Astrocyte of the cerebellum (primary cell): ENCODE measurements around the gene GPATCH4.

Experiments used
- DNase-seq: peaks from one replicate; pipeline ENCODE4 v3.0.0-alpha.2; 2011; ENCODE audit warnings: low read depth
- H3K4me3 ChIP-seq: 2 replicates; pipeline ENCODE4 v1.5.1; 2011; ENCODE audit warnings: mild to moderate bottlenecking, low read depth, low read length, moderate library complexity
- CTCF ChIP-seq: IDR thresholded peaks from 2 replicates; pipeline ENCODE4 v1.5.1; 2012; ENCODE audit warnings: low read length, low read depth, moderate library complexity, mild to moderate bottlenecking; ENCODE audit errors: missing control alignments
- in situ Hi-C: cut with HindIII; loops from 2 replicates; pipeline ENCODE4 v1.10.0; 2017; ENCODE audit warnings: low sequenced_read_pairs

GPATCH4 gene

DNA sequence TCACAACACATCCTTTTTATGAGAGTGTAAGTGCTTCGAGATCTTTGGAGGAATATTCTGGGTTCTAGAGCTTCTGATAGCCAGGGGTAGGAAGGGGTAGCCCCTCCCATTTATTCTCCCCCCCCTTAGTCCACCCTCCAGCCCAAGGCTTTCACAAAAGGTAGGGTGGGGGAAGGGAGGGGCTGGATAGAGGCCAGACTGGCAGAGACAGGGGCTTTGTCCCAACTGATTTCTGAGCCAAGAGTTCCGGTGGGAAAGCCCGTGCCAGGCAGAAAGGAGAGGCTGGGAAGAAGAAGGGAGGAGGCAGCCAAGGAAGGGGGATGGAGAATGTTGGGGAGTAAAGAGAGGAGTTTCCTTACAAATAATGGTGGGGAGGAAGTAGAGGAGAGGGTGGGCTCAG, 43.8 kb upstream of the GPATCH4 start:
- no peak overlapping the region for H3K4me3 ChIP-seq
- TF ChIP-seq CTCF, result no peak
- DNase-seq, result no peak
- in situ Hi-C loops, result no loop called here

DNA sequence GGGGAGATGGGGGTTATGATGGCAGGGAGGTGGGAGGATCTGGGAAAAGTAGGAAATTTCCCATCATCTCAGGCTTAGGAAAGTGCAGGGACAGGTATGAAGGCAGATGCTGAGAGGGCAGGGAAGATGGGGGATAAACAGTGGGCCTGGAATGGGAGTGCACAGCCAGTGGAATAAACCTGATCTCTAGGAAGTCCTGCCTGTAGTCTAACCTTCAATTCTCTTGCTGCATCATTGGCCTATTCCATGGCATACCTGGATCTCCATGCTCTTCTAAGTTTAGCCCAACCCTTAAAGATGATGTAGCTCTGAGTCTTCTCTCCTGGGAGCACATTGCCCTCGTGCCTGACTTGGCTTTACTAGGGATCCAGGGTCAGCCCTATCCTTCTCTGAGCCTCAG, 43.4 kb upstream of the GPATCH4 start:
- in situ Hi-C loops, result no loop called here
- no peak for DNase-seq
- no peak for TF ChIP-seq CTCF
- no peak overlapping the region for H3K4me3 ChIP-seq

DNA sequence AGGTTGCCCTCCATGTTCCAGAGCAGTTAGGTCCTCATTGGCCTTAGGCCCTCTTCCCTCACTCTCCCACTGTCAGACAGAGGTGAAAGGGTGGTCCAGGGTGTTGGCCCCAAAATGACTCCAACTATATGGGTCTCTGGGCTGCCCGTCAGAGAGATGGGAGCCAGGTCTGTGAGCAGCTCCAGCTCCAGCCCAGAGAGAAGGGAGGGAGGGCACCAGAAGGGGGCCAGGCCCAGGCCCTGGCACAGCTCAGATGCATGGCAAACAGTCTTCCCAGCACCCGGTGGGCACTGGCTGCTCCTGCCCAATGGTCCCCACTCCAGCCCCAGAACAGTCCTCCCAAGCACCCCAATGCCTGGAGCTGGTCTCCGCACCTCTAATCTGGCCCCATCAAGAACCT, 42.9 kb upstream of the GPATCH4 start:
- no peak overlapping the region for H3K4me3 ChIP-seq
- in situ Hi-C loops, result no loop called here
- no peak for DNase-seq
- TF ChIP-seq CTCF, result no peak

DNA sequence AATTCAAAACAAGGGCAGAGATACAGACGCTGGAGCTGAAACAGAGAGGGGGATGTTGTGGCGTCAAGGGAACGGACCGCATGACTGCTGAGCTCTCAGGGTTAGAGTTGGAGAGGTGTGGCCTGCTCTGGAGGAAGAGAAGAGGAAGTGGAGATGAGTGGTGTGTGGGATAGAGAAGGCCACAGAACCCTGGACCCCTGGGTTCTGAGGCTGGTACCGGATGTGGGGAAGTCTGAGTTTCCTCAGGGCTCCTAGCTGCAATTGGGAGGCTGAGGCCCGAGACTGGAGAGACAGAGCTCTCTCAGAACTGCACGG, 42.5 kb upstream of the GPATCH4 start:
- no peak for TF ChIP-seq CTCF
- no peak for DNase-seq
- in situ Hi-C loops, result no loop called here
- no peak overlapping the region for H3K4me3 ChIP-seq

DNA sequence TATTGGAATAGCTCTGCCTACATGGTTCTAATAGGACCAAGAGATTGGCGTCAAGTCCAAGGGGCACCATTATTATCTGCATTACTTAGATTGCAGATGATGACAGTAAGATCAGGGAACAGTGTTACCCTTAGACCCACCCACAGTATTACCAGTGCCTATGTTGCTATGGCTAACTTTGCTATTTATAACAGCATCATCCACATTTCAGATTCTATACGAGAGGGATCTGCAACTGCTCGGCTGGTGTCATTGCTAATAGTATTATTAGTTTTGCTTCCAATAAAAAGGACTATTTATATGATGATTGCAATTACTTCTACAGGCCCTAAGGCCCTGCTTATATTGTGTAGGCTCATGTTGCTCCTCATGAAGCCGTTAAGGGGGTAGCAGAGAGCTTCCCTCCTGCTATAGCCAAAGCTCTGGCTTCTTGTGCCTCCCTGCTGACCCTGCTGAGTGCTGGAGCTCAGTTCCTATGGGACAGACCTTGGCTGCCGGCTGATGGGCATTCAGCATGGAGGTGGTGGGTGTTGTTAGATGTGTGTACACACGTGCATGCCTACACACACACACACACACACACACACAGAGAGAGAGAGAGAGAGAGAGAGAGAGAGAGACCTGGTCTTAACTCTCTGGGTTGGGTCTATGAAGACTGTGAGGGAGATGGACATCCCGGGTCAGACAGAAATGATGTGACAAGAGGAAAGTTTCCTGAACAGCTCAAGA, 41.9 kb upstream of the GPATCH4 start:
- no peak for TF ChIP-seq CTCF
- DNase-seq, result no peak
- no peak overlapping the region for H3K4me3 ChIP-seq
- in situ Hi-C loops, result no loop called here

GRCh38 chr1:156642265-156643048, 41.2 kb upstream of the GPATCH4 start:
- DNase-seq, result no peak
- peak overlapping the region; percentile 15 for H3K4me3 ChIP-seq
- no peak for TF ChIP-seq CTCF
- in situ Hi-C loops, result no loop called here
